Measurements from ENCODE around the gene TIPIN. TPM values are rescaled to one million over a fixed set of nuclear protein-coding genes. Genes with fewer than 3 reads are reported as not detected.

TIPIN gene
- total RNA-seq, 1 experiment from 2014 or later, result 22.2 TPM

DNA sequence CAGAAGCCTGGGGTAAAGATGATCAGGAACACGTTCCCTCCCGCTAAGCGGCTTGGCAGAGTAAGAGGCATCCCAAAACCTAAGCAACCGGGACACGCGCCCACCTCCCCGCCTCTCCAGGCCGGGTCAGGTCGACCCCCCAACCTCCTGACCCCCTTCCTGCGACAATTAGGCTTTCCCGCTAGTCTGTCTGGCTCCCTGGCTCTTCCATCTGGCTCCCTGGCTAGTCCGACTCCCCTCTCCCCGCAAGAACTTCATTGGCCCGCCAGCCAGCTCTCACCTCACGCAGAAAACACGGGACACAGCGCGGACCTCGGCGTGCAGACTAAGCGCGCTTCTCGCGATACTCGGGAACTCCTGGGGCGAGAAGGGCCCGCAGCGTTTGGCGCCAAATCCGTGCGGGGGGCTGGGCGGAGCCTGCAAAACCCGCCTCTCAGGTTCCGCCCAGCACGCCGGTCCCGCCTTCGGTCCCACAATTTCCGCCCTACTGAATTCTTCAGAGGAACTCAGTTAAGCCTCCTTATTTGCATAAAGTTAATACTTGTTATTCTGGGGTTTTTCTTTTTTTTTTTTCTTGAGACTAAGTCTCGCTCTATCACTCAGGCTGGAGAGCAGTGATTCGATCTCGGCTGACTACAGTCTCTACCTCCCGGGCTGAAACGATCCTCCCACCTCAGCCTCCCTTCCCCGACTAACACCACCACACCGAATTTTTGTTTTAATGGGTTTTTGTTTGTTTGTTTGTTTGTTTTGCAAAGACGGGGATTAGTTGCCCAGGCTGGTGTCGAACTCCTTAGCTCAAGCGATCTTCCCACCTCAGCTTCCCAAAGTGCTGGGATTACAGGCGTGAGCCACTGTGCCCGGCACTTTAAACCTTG, at the start of gene TIPIN (continued):
- TF ChIP-seq ESRRA (CRISPR knock-in tag; IDR thresholded peaks at IDR 0.05; ENCODE audit: borderline replicate concordance), result no peak
- TF ChIP-seq ETV6 (CRISPR knock-in tag; IDR thresholded peaks at IDR 0.05), result peak; percentile 65; the same call in 1 of the 2 replicates
- no peak for TF ChIP-seq JUN (CRISPR knock-in tag; IDR thresholded peaks at IDR 0.05)
- TF ChIP-seq, protein P1, sequence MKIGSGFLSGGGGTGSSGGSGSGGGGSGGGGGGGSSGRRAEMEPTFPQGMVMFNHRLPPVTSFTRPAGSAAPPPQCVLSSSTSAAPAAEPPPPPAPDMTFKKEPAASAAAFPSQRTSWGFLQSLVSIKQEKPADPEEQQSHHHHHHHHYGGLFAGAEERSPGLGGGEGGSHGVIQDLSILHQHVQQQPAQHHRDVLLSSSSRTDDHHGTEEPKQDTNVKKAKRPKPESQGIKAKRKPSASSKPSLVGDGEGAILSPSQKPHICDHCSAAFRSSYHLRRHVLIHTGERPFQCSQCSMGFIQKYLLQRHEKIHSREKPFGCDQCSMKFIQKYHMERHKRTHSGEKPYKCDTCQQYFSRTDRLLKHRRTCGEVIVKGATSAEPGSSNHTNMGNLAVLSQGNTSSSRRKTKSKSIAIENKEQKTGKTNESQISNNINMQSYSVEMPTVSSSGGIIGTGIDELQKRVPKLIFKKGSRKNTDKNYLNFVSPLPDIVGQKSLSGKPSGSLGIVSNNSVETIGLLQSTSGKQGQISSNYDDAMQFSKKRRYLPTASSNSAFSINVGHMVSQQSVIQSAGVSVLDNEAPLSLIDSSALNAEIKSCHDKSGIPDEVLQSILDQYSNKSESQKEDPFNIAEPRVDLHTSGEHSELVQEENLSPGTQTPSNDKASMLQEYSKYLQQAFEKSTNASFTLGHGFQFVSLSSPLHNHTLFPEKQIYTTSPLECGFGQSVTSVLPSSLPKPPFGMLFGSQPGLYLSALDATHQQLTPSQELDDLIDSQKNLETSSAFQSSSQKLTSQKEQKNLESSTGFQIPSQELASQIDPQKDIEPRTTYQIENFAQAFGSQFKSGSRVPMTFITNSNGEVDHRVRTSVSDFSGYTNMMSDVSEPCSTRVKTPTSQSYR (CRISPR knock-in tag; IDR thresholded peaks at IDR 0.05), result peak; percentile 76; the same call in 1 of the 2 replicates
- TF ChIP-seq RORB (CRISPR knock-in tag; IDR thresholded peaks at IDR 0.05), result no peak
- TF ChIP-seq, protein P2, sequence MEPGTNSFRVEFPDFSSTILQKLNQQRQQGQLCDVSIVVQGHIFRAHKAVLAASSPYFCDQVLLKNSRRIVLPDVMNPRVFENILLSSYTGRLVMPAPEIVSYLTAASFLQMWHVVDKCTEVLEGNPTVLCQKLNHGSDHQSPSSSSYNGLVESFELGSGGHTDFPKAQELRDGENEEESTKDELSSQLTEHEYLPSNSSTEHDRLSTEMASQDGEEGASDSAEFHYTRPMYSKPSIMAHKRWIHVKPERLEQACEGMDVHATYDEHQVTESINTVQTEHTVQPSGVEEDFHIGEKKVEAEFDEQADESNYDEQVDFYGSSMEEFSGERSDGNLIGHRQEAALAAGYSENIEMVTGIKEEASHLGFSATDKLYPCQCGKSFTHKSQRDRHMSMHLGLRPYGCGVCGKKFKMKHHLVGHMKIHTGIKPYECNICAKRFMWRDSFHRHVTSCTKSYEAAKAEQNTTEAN (CRISPR knock-in tag; IDR thresholded peaks at IDR 0.05), result peak; percentile 65; the same call in 1 of the 2 replicates
- no peak for TF ChIP-seq ZNF263 (CRISPR knock-in tag; IDR thresholded peaks at IDR 0.05; ENCODE audit: low read depth)
- peak; percentile 51 for TF ChIP-seq NFYB (CRISPR knock-in tag; conservative IDR thresholded peaks at IDR 0.05; ENCODE audit: low read depth)
- TF ChIP-seq PRRX2 (CRISPR knock-in tag; IDR thresholded peaks at IDR 0.05), result no peak
- no peak for TF ChIP-seq NFATC4 (CRISPR knock-in tag; IDR thresholded peaks at IDR 0.05)
- TF ChIP-seq ZNF121 (CRISPR knock-in tag; IDR thresholded peaks at IDR 0.05), result no peak
- no peak for TF ChIP-seq EMX1 (CRISPR knock-in tag; IDR thresholded peaks at IDR 0.05)
- TF ChIP-seq IRF2 (CRISPR knock-in tag; IDR thresholded peaks at IDR 0.05; ENCODE audit: borderline replicate concordance, low read depth), result no peak
- no peak for TF ChIP-seq OVOL2 (CRISPR knock-in tag; IDR thresholded peaks at IDR 0.05; ENCODE audit: borderline replicate concordance)
- TF ChIP-seq SP1 (CRISPR knock-in tag; conservative IDR thresholded peaks at IDR 0.05), result peak; percentile 92
- TF ChIP-seq JAZF1 (CRISPR knock-in tag; IDR thresholded peaks at IDR 0.05), result no peak
- TF ChIP-seq, protein P3, sequence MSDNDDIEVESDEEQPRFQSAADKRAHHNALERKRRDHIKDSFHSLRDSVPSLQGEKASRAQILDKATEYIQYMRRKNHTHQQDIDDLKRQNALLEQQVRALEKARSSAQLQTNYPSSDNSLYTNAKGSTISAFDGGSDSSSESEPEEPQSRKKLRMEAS (CRISPR knock-in tag; IDR thresholded peaks at IDR 0.05), result peak; percentile 90
- TF ChIP-seq, protein P4, sequence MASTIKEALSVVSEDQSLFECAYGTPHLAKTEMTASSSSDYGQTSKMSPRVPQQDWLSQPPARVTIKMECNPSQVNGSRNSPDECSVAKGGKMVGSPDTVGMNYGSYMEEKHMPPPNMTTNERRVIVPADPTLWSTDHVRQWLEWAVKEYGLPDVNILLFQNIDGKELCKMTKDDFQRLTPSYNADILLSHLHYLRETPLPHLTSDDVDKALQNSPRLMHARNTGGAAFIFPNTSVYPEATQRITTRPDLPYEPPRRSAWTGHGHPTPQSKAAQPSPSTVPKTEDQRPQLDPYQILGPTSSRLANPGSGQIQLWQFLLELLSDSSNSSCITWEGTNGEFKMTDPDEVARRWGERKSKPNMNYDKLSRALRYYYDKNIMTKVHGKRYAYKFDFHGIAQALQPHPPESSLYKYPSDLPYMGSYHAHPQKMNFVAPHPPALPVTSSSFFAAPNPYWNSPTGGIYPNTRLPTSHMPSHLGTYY (CRISPR knock-in tag; IDR thresholded peaks at IDR 0.05), result no peak
- TF ChIP-seq HMGA2 (CRISPR knock-in tag; IDR thresholded peaks at IDR 0.05), result no peak
- TF ChIP-seq MYBL2 (CRISPR knock-in tag; IDR thresholded peaks at IDR 0.05), result peak; percentile 72
- TF ChIP-seq ZNF671 (CRISPR knock-in tag; IDR thresholded peaks at IDR 0.05), result no peak
- peak; percentile 86; the same call in 1 of the 2 replicates for TF ChIP-seq NFE2L1 (CRISPR knock-in tag; IDR thresholded peaks at IDR 0.05)
- TF ChIP-seq, protein P5, sequence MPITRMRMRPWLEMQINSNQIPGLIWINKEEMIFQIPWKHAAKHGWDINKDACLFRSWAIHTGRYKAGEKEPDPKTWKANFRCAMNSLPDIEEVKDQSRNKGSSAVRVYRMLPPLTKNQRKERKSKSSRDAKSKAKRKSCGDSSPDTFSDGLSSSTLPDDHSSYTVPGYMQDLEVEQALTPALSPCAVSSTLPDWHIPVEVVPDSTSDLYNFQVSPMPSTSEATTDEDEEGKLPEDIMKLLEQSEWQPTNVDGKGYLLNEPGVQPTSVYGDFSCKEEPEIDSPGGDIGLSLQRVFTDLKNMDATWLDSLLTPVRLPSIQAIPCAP (CRISPR knock-in tag; IDR thresholded peaks at IDR 0.05), result no peak
- TF ChIP-seq, protein P6, sequence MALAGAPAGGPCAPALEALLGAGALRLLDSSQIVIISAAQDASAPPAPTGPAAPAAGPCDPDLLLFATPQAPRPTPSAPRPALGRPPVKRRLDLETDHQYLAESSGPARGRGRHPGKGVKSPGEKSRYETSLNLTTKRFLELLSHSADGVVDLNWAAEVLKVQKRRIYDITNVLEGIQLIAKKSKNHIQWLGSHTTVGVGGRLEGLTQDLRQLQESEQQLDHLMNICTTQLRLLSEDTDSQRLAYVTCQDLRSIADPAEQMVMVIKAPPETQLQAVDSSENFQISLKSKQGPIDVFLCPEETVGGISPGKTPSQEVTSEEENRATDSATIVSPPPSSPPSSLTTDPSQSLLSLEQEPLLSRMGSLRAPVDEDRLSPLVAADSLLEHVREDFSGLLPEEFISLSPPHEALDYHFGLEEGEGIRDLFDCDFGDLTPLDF (CRISPR knock-in tag; IDR thresholded peaks at IDR 0.05), result peak; percentile 75; the same call in 1 of the 2 replicates
- no peak for TF ChIP-seq ELF4 (CRISPR knock-in tag; IDR thresholded peaks at IDR 0.05; ENCODE audit: low read depth)
- TF ChIP-seq, protein P7, sequence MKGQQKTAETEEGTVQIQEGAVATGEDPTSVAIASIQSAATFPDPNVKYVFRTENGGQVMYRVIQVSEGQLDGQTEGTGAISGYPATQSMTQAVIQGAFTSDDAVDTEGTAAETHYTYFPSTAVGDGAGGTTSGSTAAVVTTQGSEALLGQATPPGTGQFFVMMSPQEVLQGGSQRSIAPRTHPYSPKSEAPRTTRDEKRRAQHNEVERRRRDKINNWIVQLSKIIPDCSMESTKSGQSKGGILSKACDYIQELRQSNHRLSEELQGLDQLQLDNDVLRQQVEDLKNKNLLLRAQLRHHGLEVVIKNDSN (CRISPR knock-in tag; IDR thresholded peaks at IDR 0.05), result no peak
- TF ChIP-seq, protein P8, sequence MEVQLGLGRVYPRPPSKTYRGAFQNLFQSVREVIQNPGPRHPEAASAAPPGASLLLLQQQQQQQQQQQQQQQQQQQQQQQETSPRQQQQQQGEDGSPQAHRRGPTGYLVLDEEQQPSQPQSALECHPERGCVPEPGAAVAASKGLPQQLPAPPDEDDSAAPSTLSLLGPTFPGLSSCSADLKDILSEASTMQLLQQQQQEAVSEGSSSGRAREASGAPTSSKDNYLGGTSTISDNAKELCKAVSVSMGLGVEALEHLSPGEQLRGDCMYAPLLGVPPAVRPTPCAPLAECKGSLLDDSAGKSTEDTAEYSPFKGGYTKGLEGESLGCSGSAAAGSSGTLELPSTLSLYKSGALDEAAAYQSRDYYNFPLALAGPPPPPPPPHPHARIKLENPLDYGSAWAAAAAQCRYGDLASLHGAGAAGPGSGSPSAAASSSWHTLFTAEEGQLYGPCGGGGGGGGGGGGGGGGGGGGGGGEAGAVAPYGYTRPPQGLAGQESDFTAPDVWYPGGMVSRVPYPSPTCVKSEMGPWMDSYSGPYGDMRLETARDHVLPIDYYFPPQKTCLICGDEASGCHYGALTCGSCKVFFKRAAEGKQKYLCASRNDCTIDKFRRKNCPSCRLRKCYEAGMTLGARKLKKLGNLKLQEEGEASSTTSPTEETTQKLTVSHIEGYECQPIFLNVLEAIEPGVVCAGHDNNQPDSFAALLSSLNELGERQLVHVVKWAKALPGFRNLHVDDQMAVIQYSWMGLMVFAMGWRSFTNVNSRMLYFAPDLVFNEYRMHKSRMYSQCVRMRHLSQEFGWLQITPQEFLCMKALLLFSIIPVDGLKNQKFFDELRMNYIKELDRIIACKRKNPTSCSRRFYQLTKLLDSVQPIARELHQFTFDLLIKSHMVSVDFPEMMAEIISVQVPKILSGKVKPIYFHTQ (CRISPR knock-in tag; IDR thresholded peaks at IDR 0.05), result no peak
- TF ChIP-seq CREM (CRISPR knock-in tag; IDR thresholded peaks at IDR 0.05), result peak; percentile 83; the same call in 1 of the 2 replicates
